Neural cell (in vitro differentiated cells): Measurements from ENCODE around the gene SLF2. TPM values are rescaled to one million over a fixed set of nuclear protein-coding genes. Genes with fewer than 3 reads are reported as not detected.

Source experiments
- H2AFZ ChIP-seq: fragments of 200-600, 300-800 bp; sonication (generic), shearing (Covaris generic); 2 replicates; pipeline ENCODE4 v1.6.0; 2014; ENCODE audit warnings: low read depth, mild to moderate bottlenecking, antibody characterized with exemption, low read length, moderate library complexity
- H3F3A ChIP-seq: fragments of 200-600 bp; shearing (Covaris generic); 2 replicates; pipeline ENCODE4 v1.6.1; 2016; ENCODE audit warnings: mild to moderate bottlenecking, moderate library complexity, mixed read lengths, antibody characterized with exemption, low read length; ENCODE audit not compliant: insufficient read depth, poor library complexity, severe bottlenecking
- H3K27ac ChIP-seq: fragments of 200-600, 300-800 bp; sonication (generic), shearing (Covaris generic); 2 replicates; pipeline ENCODE4 v1.5.1; 2014; ENCODE audit warnings: mild to moderate bottlenecking, low read length, moderate library complexity
- H3K27me3 ChIP-seq: fragments of 300-800, 200-600 bp; sonication (generic), shearing (Covaris generic); 2 replicates; pipeline ENCODE4 v1.6.0; 2014; ENCODE audit warnings: mild to moderate bottlenecking, low read depth, low read length, moderate library complexity; ENCODE audit not compliant: insufficient read depth
- H3K36me3 ChIP-seq: fragments of 300-800, 200-600 bp; sonication (generic), shearing (Covaris generic); 2 replicates; pipeline ENCODE4 v1.5.1; 2014; ENCODE audit warnings: mild to moderate bottlenecking, antibody characterized with exemption, low read length, moderate library complexity; ENCODE audit not compliant: insufficient read depth
- H3K4me2 ChIP-seq: fragments of 300-800, 200-600 bp; sonication (generic), shearing (Covaris generic); 2 replicates; pipeline ENCODE4 v1.6.0; 2014; ENCODE audit warnings: mild to moderate bottlenecking, low read length
- H3K4me3 ChIP-seq: fragments of 300-800, 200-600 bp; sonication (generic), shearing (Covaris generic); 2 replicates; pipeline ENCODE4 v1.5.1; 2014; ENCODE audit warnings: mild to moderate bottlenecking, low read length, moderate library complexity
- H3K79me2 ChIP-seq: fragments of 200-600 bp; shearing (Covaris generic); replicated peaks from 2 replicates; pipeline ENCODE4 v1.6.0; 2014; ENCODE audit warnings: mild to moderate bottlenecking, low read length, moderate library complexity; ENCODE audit not compliant: insufficient read depth
- H3K9ac ChIP-seq: fragments of 300-800, 200-600 bp; sonication (generic), shearing (Covaris generic); 2 replicates; pipeline ENCODE4 v1.6.1; 2016; ENCODE audit warnings: mild to moderate bottlenecking, low read length, mixed read lengths
- H3K9me2 ChIP-seq: fragments of 200-600 bp; shearing (Covaris generic); 2 replicates; pipeline ENCODE4 v1.6.1; 2016; ENCODE audit warnings: mild to moderate bottlenecking, low read length, mixed read lengths; ENCODE audit not compliant: insufficient read depth
- H3K9me3 ChIP-seq: fragments of 200-600, 300-800 bp; sonication (generic), shearing (Covaris generic); 2 replicates; pipeline ENCODE4 v1.6.1; 2016; ENCODE audit warnings: mild to moderate bottlenecking, mixed run types, low read length, moderate library complexity, mixed read lengths
- H4K20me1 ChIP-seq: fragments of 200-600 bp; shearing (Covaris generic); 2 replicates; pipeline ENCODE4 v1.6.1; 2016; ENCODE audit warnings: mild to moderate bottlenecking, mixed run types; ENCODE audit not compliant: insufficient read depth
- CTCF ChIP-seq: fragments of 450-650 bp; IDR thresholded peaks from 2 replicates; pipeline ENCODE4 v1.5.1; 2014; ENCODE audit warnings: antibody characterized with exemption, mild to moderate bottlenecking, moderate library complexity; ENCODE audit not compliant: poor library complexity, severe bottlenecking
- EP300 ChIP-seq: fragments of 450-650 bp; conservative IDR thresholded peaks from 2 replicates; pipeline ENCODE4 v1.6.1; 2014; ENCODE audit warnings: antibody characterized with exemption, mild to moderate bottlenecking, moderate library complexity; ENCODE audit not compliant: poor library complexity, severe bottlenecking
- EZH2 ChIP-seq: fragments of 200-600, 300-800 bp; shearing (Covaris generic), sonication (generic); IDR thresholded peaks from 2 replicates; pipeline ENCODE4 v1.6.1; 2014; ENCODE audit warnings: antibody characterized with exemption, low read length, borderline replicate concordance, mild to moderate bottlenecking; ENCODE audit not compliant: insufficient read depth, poor library complexity, severe bottlenecking
- MXI1 ChIP-seq: fragments of 450-650 bp; conservative IDR thresholded peaks from 2 replicates; pipeline ENCODE4 v1.6.1; 2014; ENCODE audit warnings: antibody characterized with exemption, mild to moderate bottlenecking; ENCODE audit not compliant: poor library complexity, severe bottlenecking
- POLR2AphosphoS5 ChIP-seq: IDR thresholded peaks from 2 replicates; pipeline ENCODE4 v1.6.1; 2012
- RAD21 ChIP-seq: fragments of 450-650 bp; conservative IDR thresholded peaks from 2 replicates; pipeline ENCODE4 v1.6.1; 2014; ENCODE audit warnings: antibody characterized with exemption, mild to moderate bottlenecking, moderate library complexity
- SMC3 ChIP-seq: fragments of 450-650 bp; conservative IDR thresholded peaks from 2 replicates; pipeline ENCODE4 v1.6.1; 2014; ENCODE audit warnings: antibody characterized with exemption, mild to moderate bottlenecking, moderate library complexity; ENCODE audit not compliant: poor library complexity
- TAF1 ChIP-seq: IDR thresholded peaks from 2 replicates; pipeline ENCODE4 v1.6.1; 2012; ENCODE audit warnings: low read depth
- polyA plus RNA-seq: library from polyadenylated mRNA; depleted of rRNA; stranded (reverse); fragments of >200 nt; gene quantifications from 2 replicates; pipeline ENCODE4 v1.2.3, GENCODE V29; 2014
- TF ChIP-seq, protein P1 (sequence below): IDR thresholded peaks from 2 replicates; pipeline ENCODE4 v1.6.1; 2012; ENCODE audit warnings: borderline replicate concordance

Gene SLF2
- polyA plus RNA-seq, 1 donor from 2014 or later, result 43.0 TPM

DNA sequence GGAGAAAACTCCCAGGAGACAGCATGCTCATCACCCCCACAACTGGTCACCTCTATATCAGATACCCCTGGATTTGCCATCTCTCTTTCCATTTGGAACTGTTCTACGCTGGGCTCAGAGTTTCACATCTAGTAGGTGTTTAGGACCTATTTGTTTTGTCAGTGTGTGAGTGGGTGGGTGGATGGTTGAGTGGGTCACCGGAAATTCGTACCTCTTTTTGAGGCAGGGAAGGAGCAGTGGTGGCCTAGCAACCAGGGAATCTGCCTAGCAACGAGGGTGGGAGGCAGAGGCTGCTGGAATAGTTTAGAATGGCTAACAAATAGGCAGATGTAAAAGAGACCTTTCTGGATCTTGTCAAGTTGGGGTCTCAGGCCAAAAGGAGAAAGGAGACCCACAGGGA lies 23.2 kb upstream of the SLF2 start:
- no peaks in the 10 kb centered on the region for H3F3A ChIP-seq
- no peaks in the 10 kb centered on the region for H3K9me2 ChIP-seq
- H3K27me3 ChIP-seq, result no peaks in the 10 kb centered on the region
- H3K4me3 ChIP-seq, result no peak overlapping the region
- H3K79me2 ChIP-seq, result no peaks in the 10 kb centered on the region
- no peak overlapping the region for H3K27ac ChIP-seq
- no peaks in the 10 kb centered on the region for H3K9me3 ChIP-seq
- H3K36me3 ChIP-seq, result no peaks in the 10 kb centered on the region
- no peak overlapping the region for H3K9ac ChIP-seq
- H2AFZ ChIP-seq, result no peak overlapping the region
- TF ChIP-seq EP300 (no peak), MXI1 (no peak), POLR2AphosphoS5 (no peak), EZH2 (no peak), SMC3 (no peak), RAD21 (no peak), CTCF (no peak), TAF1 (no peak)
- TF ChIP-seq, protein P1, sequence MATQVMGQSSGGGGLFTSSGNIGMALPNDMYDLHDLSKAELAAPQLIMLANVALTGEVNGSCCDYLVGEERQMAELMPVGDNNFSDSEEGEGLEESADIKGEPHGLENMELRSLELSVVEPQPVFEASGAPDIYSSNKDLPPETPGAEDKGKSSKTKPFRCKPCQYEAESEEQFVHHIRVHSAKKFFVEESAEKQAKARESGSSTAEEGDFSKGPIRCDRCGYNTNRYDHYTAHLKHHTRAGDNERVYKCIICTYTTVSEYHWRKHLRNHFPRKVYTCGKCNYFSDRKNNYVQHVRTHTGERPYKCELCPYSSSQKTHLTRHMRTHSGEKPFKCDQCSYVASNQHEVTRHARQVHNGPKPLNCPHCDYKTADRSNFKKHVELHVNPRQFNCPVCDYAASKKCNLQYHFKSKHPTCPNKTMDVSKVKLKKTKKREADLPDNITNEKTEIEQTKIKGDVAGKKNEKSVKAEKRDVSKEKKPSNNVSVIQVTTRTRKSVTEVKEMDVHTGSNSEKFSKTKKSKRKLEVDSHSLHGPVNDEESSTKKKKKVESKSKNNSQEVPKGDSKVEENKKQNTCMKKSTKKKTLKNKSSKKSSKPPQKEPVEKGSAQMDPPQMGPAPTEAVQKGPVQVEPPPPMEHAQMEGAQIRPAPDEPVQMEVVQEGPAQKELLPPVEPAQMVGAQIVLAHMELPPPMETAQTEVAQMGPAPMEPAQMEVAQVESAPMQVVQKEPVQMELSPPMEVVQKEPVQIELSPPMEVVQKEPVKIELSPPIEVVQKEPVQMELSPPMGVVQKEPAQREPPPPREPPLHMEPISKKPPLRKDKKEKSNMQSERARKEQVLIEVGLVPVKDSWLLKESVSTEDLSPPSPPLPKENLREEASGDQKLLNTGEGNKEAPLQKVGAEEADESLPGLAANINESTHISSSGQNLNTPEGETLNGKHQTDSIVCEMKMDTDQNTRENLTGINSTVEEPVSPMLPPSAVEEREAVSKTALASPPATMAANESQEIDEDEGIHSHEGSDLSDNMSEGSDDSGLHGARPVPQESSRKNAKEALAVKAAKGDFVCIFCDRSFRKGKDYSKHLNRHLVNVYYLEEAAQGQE, result no peak
- no peaks in the 10 kb centered on the region for H4K20me1 ChIP-seq
- H3K4me2 ChIP-seq, result no peak overlapping the region

GRCh38 chr10:100890141-100890672 lies 22.6 kb upstream of the SLF2 start:
- Histone ChIP-seq H3K27ac (no peak overlapping the region), H3K36me3 (no peaks in the 10 kb centered on the region), H3K9me2 (no peaks in the 10 kb centered on the region), H2AFZ (no peak overlapping the region), H3K79me2 (no peaks in the 10 kb centered on the region), H3K9ac (no peak overlapping the region), H3K27me3 (no peaks in the 10 kb centered on the region), H3F3A (no peaks in the 10 kb centered on the region), H3K4me3 (no peak overlapping the region), H3K9me3 (no peaks in the 10 kb centered on the region), H4K20me1 (no peaks in the 10 kb centered on the region), H3K4me2 (no peak overlapping the region)
- TF ChIP-seq CTCF (no peak), EP300 (no peak), SMC3 (no peak), RAD21 (no peak), POLR2AphosphoS5 (no peak), EZH2 (no peak), TAF1 (no peak), MXI1 (no peak)
- TF ChIP-seq, protein P1, result no peak
